Measurements from ENCODE around the gene PADI4. TPM values are rescaled to one million over a fixed set of nuclear protein-coding genes. Genes with fewer than 3 reads are reported as not detected.
"Not testable (repeated sequence)": the region's sequence is repeated elsewhere in the genome, so short reads cannot be mapped to it uniquely, and the experiment has no call there.

The PADI4 gene
- polyA plus RNA-seq, 6 donors from 2014 or later: 1.0 to 4.7 (median 1.9) TPM

- Mint-ChIP-seq H3K4me3 (no peak overlapping the region), H3K27ac (peak overlapping the region in 1 of 6 donors; percentile 72)
- no peak for DNase-seq
Observed at GRCh38 chr1:17404034-17404684, 96.2 kb downstream of the PADI4 start.

GRCh38 chr1:17404820-17405219 is 96.8 kb downstream of the PADI4 start:
- ATAC-seq (ENCODE audit: low read depth in 2 of 2) (no peak), DNase-seq (no peak)
- Mint-ChIP-seq H3K4me1 (no peaks in the 10 kb centered on the region), H3K27me3 (no peaks in the 10 kb centered on the region), H3K36me3 (peaks cover 14 to 22% of the 10 kb centered on the region in 2 donors), H3K27ac (peak overlapping the region in 1 of 6 donors; percentile 20), H3K9me3 (no peaks in the 10 kb centered on the region), H3K4me3 (no peak overlapping the region)

More at GRCh38 chr1:17404034-17404684, 96.2 kb downstream of the PADI4 start:
- Mint-ChIP-seq H3K27me3 (no peaks in the 10 kb centered on the region), H3K9me3 (no peaks in the 10 kb centered on the region), H3K36me3 (peaks cover 14 to 16% of the 10 kb centered on the region in 2 donors), H3K4me1 (no peaks in the 10 kb centered on the region)
- no peak for ATAC-seq (ENCODE audit: low read depth in 2 of 2)

- Mint-ChIP-seq H3K9me3 (no peaks in the 10 kb centered on the region), H3K27me3 (no peaks in the 10 kb centered on the region), H3K27ac (peak overlapping the region in 3 of 6 donors; percentile 47 to 76 (median 56)), H3K4me1 (no peaks in the 10 kb centered on the region), H3K36me3 (peaks cover 14 to 22% of the 10 kb centered on the region in 2 donors), H3K4me3 (no peak overlapping the region)
- ATAC-seq (ENCODE audit: low read depth in 2 of 2) (peak; percentile 75 to 79), DNase-seq (peak; percentile 11)
Observed at GRCh38 chr1:17405898-17406759, 98.1 kb downstream of the PADI4 start.

GRCh38 chr1:17406760-17407475 is 98.9 kb downstream of the PADI4 start:
- H3K27me3 Mint-ChIP-seq; H3K9me3 Mint-ChIP-seq; DNase-seq; H3K4me3 Mint-ChIP-seq; ATAC-seq (ENCODE audit: low read depth in 2 of 2); H3K4me1 Mint-ChIP-seq: not testable (repeated sequence)
- Mint-ChIP-seq H3K36me3 (peaks cover 14 to 22% of the 10 kb centered on the region in 2 donors), H3K27ac (peak overlapping the region in 2 of 6 donors; percentile 56 to 92)

GRCh38 chr1:17407786-17408514 is 100.0 kb downstream of the PADI4 start:
- Mint-ChIP-seq H3K27ac (peak overlapping the region in 1 of 6 donors; percentile 65), H3K36me3 (peaks cover 19 to 26% of the 10 kb centered on the region in 2 donors)
- H3K9me3 Mint-ChIP-seq; DNase-seq; H3K27me3 Mint-ChIP-seq; ATAC-seq (ENCODE audit: low read depth in 2 of 2); H3K4me3 Mint-ChIP-seq; H3K4me1 Mint-ChIP-seq: not testable (repeated sequence)

- DNase-seq: no peak
- H3K4me3 Mint-ChIP-seq: no peak overlapping the region
- ATAC-seq (ENCODE audit: low read depth in 2 of 2): no peak
- no peaks in the 10 kb centered on the region for H3K4me1 Mint-ChIP-seq
- H3K27ac Mint-ChIP-seq: peak overlapping the region in 1 of 6 donors; percentile 34
- H3K27me3 Mint-ChIP-seq: no peaks in the 10 kb centered on the region
- H3K36me3 Mint-ChIP-seq: peaks cover 22 to 32% of the 10 kb centered on the region in 2 donors
- H3K9me3 Mint-ChIP-seq: no peaks in the 10 kb centered on the region
Observed at GRCh38 chr1:17409391-17409811, 101.4 kb downstream of the PADI4 start.

DNA sequence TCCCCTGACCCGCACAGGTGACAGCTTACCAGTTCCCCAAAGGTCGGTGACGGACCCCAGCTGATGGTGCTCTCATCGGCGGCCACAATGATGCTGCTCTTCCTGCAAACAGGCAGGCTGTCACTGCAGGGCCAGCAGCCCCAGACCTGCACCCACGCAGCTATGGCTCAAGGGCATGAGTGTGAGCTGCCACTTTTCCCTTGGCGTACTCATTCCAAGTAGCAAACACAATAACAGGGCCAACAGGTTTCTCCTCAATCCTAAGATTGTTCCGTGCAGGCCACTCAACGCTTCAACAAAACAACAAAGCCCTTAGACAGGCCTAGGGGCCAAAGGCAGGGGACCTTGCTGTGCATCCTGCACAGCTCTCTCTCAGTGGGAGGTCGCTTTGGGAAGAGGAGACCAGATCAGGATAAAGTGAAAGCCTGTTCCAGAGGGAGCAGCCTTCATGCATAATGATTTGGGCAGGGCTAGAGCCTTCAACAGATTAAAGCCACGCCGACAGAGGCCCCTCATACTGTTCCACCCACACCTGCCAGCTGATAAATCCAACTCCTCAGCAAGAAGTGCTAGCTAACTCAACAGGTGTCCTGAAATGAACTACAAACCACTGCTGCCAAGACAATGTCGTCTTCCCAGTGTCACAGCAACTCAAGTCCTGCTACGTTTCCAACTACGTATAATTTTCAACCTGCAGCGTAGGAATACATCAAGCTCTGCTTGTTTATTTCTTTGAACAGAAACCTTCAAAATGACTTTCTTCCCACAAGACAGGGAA is 104.3 kb downstream of the PADI4 start:
- Mint-ChIP-seq H3K9me3 (no peaks in the 10 kb centered on the region), H3K4me3 (no peak overlapping the region), H3K36me3 (peaks cover 20 to 28% of the 10 kb centered on the region in 2 donors), H3K27me3 (no peaks in the 10 kb centered on the region), H3K27ac (peak overlapping the region in 1 of 6 donors; percentile 66), H3K4me1 (peaks cover 0 to 1% (median 0%) of the 10 kb centered on the region in 3 donors)
- ATAC-seq (ENCODE audit: low read depth in 2 of 2): no peak
- no peak for DNase-seq

Other genes starting within 250 kb of the PADI4 start
- gene PADI2, start 188.7 kb upstream of the PADI4 start, polyA plus RNA-seq (ENCODE audit: low read depth in 6 of 6): under 1 TPM in 4 of 6 donors, not detected in 2; 0.08 to 0.74 (median 0.09) TPM
- not detected for gene PADI1, start 103.1 kb upstream of the PADI4 start, polyA plus RNA-seq (ENCODE audit: low read depth in 6 of 6)
- not detected for gene PADI3, start 59.1 kb upstream of the PADI4 start, polyA plus RNA-seq (ENCODE audit: low read depth in 6 of 6)
- not detected for gene PADI6, start 64.0 kb downstream of the PADI4 start, polyA plus RNA-seq (ENCODE audit: low read depth in 6 of 6)
- gene RCC2, start 131.5 kb downstream of the PADI4 start, polyA plus RNA-seq (ENCODE audit: low read depth in 6 of 6): 10 to 100 TPM; 15.3 to 43.0 (median 24.2) TPM
- gene ARHGEF10L, start 231.5 kb downstream of the PADI4 start, polyA plus RNA-seq (ENCODE audit: low read depth in 6 of 6): under 1 TPM in 3 of 6 donors, not detected in 3; 0.13 to 0.29 (median 0.28) TPM